Keratinocyte (primary cell): ENCODE data around the gene STK11. TPM values are rescaled to one million over a fixed set of nuclear protein-coding genes. Genes with fewer than 3 reads are reported as not detected.

Experiments
- DNase-seq: peaks from one replicate; pipeline ENCODE4 v3.0.0-alpha.2; 2011; ENCODE audit warnings: low read depth, missing footprints, low spot score
- FAIRE-seq: peaks from 2 replicates; lab custom pipeline; 2011; peaks lifted over from hg19 to GRCh38; lab: Jason Lieb, UNC
- H2AFZ ChIP-seq: 2 replicates; pipeline ENCODE4 v1.6.0; 2012; ENCODE audit warnings: low read length, control low read depth, inconsistent platforms; ENCODE audit not compliant: control insufficient read depth
- H3K27ac ChIP-seq: 2 replicates; pipeline ENCODE4 v1.5.1; 2011; ENCODE audit warnings: low read length; ENCODE audit not compliant: control insufficient read depth, insufficient read depth
- H3K27me3 ChIP-seq: 3 replicates; pipeline ENCODE4 v1.6.0; 2011; ENCODE audit warnings: low read length; ENCODE audit not compliant: control insufficient read depth, insufficient read depth; ENCODE audit errors: extremely low read depth
- H3K36me3 ChIP-seq, 2 experiments: 2 replicates in 1 of 2; 3 replicates in 1 of 2; pipeline ENCODE4 v1.5.1; 2011; ENCODE audit warnings: low read length in 2 of 2, mild to moderate bottlenecking in 1 of 2; ENCODE audit not compliant: control insufficient read depth in 2 of 2, insufficient read depth in 2 of 2; ENCODE audit errors: extremely low read depth in 1 of 2
- H3K4me1 ChIP-seq: 3 replicates; pipeline ENCODE4 v1.5.1; 2011; ENCODE audit warnings: low read length; ENCODE audit not compliant: control insufficient read depth, insufficient read depth; ENCODE audit errors: extremely low read depth
- H3K4me2 ChIP-seq: 3 replicates; pipeline ENCODE4 v1.6.0; 2011; ENCODE audit warnings: low read depth, low read length; ENCODE audit not compliant: control insufficient read depth, insufficient read depth; ENCODE audit errors: extremely low read depth
- H3K4me3 ChIP-seq, 3 experiments: fragments of 200-600 bp in 1 of 3; sonication (generic) in 1 of 3; 2 replicates in 2 of 3; 3 replicates in 1 of 3; pipeline ENCODE4 v1.5.1; 2011 to 2016; ENCODE audit warnings: low read length in 3 of 3, mild to moderate bottlenecking in 3 of 3, control low read depth in 2 of 3, inconsistent platforms in 1 of 3, low read depth in 1 of 3, mixed read lengths in 1 of 3, mixed run types in 1 of 3, moderate library complexity in 1 of 3; ENCODE audit not compliant: control insufficient read depth in 2 of 3, insufficient read depth in 2 of 3; ENCODE audit errors: extremely low read depth in 1 of 3
- H3K79me2 ChIP-seq: 2 replicates; pipeline ENCODE4 v1.6.0; 2012; ENCODE audit warnings: low read length; ENCODE audit not compliant: control insufficient read depth, insufficient read depth
- H3K9ac ChIP-seq: 3 replicates; pipeline ENCODE4 v1.6.0; 2011; ENCODE audit warnings: low read length; ENCODE audit not compliant: control insufficient read depth, insufficient read depth; ENCODE audit errors: extremely low read depth
- H3K9me1 ChIP-seq: 3 replicates; pipeline ENCODE4 v1.6.0; 2011; ENCODE audit warnings: low read length; ENCODE audit not compliant: control insufficient read depth, insufficient read depth; ENCODE audit errors: extremely low read depth
- H3K9me3 ChIP-seq: 2 replicates; pipeline ENCODE4 v1.5.1; 2012; ENCODE audit warnings: low read depth, low read length; ENCODE audit not compliant: control insufficient read depth
- H4K20me1 ChIP-seq: 3 replicates; pipeline ENCODE4 v1.6.0; 2011; ENCODE audit warnings: low read length; ENCODE audit not compliant: control insufficient read depth, insufficient read depth; ENCODE audit errors: extremely low read depth
- EZH2 ChIP-seq: IDR thresholded peaks from one replicate; pipeline ENCODE4 v1.6.1; 2012; ENCODE audit warnings: inconsistent platforms, mild to moderate bottlenecking, low read length, moderate library complexity
- dilution Hi-C: fragments of 300-500 bp; cut with MboI; formaldehyde crosslinking; loops from one replicate; pipeline ENCODE4 v1.7.0; 2020; ENCODE audit warnings: low sequenced_read_pairs; ENCODE audit not compliant: extremely low pct_ligation_motif_present
- polyA plus RNA-seq, 5 experiments: library from polyadenylated mRNA; depleted of rRNA in 3 of 5; stranded (reverse) in 3 of 5; stranded (forward) in 1 of 5; unstranded in 1 of 5; fragments of >200 nt; gene quantifications; 1 replicate in 1 of 5; 2 replicates in 3 of 5; 3 replicates in 1 of 5; pipeline versions ENCODE4 v1.2.1 to v1.2.3, GENCODE V29; 2011 to 2012; ENCODE audit warnings: missing spikeins in 2 of 5, low read depth in 1 of 5, low replicate concordance in 1 of 5
- TF ChIP-seq, protein P1 (sequence below), 3 experiments: IDR thresholded peaks in 1 of 3; conservative IDR thresholded peaks in 1 of 3; optimal IDR thresholded peaks in 1 of 3; 2 replicates in 2 of 3; 3 replicates in 1 of 3; pipeline versions ENCODE3 to v1.5.1; 2011; ENCODE audit warnings: low read length in 3 of 3, mild to moderate bottlenecking in 3 of 3, moderate library complexity in 2 of 3, control low read depth in 1 of 3, inconsistent platforms in 1 of 3; ENCODE audit not compliant: insufficient read depth in 2 of 3; ENCODE audit errors: extremely low read depth in 1 of 3

STK11 gene
- polyA plus RNA-seq, 1 donor (not counting 4 experiments of a cell fraction or from before 2014, with no cell fraction given), result 24.6 TPM

GRCh38 chr19:1172353-1173158 is 33.0 kb upstream of the STK11 start:
- H3K36me3 ChIP-seq, result peaks cover 2 to 13% of the 10 kb centered on the region in 2 experiments
- H3K9me1 ChIP-seq, result peaks cover 5% of the 10 kb centered on the region
- H2AFZ ChIP-seq, result no peak overlapping the region
- no peaks in the 10 kb centered on the region for H3K9me3 ChIP-seq
- peaks cover 66% of the 10 kb centered on the region for H3K4me1 ChIP-seq
- TF ChIP-seq, protein P1, sequence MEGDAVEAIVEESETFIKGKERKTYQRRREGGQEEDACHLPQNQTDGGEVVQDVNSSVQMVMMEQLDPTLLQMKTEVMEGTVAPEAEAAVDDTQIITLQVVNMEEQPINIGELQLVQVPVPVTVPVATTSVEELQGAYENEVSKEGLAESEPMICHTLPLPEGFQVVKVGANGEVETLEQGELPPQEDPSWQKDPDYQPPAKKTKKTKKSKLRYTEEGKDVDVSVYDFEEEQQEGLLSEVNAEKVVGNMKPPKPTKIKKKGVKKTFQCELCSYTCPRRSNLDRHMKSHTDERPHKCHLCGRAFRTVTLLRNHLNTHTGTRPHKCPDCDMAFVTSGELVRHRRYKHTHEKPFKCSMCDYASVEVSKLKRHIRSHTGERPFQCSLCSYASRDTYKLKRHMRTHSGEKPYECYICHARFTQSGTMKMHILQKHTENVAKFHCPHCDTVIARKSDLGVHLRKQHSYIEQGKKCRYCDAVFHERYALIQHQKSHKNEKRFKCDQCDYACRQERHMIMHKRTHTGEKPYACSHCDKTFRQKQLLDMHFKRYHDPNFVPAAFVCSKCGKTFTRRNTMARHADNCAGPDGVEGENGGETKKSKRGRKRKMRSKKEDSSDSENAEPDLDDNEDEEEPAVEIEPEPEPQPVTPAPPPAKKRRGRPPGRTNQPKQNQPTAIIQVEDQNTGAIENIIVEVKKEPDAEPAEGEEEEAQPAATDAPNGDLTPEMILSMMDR (optimal IDR thresholded peaks at IDR 0.05 in 1 of 3, IDR thresholded peaks at IDR 0.05 in 1 of 3, conservative IDR thresholded peaks at IDR 0.05 in 1 of 3; ENCODE audit: extremely low read depth in 1 of 3, insufficient read depth in 2 of 3, low read length in 3 of 3), result peak in 1 of 3 experiments; percentile 11
- TF ChIP-seq EZH2, result no peak
- peak overlapping the region; percentile 92 for H3K9ac ChIP-seq
- peak overlapping the region; percentile 87 to 94 (median 92) for H3K4me3 ChIP-seq
- H3K4me2 ChIP-seq, result peak overlapping the region; percentile 93
- H3K79me2 ChIP-seq, result peaks cover 62% of the 10 kb centered on the region
- FAIRE-seq, result no peak
- peak overlapping the region; percentile 82 for H3K27ac ChIP-seq
- DNase-seq, result no peak
- peaks cover 16% of the 10 kb centered on the region for H4K20me1 ChIP-seq
- dilution Hi-C loops, result no loop called here
- H3K27me3 ChIP-seq, result no peaks in the 10 kb centered on the region

- peaks cover 16% of the 10 kb centered on the region for H4K20me1 ChIP-seq
- H3K27me3 ChIP-seq, result no peaks in the 10 kb centered on the region
- H3K4me2 ChIP-seq, result peak overlapping the region; percentile 93
- no peaks in the 10 kb centered on the region for H3K9me3 ChIP-seq
- no peak overlapping the region for H2AFZ ChIP-seq
- H3K27ac ChIP-seq, result peak overlapping the region; percentile 82
- H3K9ac ChIP-seq, result peak overlapping the region; percentile 92
- FAIRE-seq (no peak), DNase-seq (no peak)
- peaks cover 2 to 10% of the 10 kb centered on the region in 2 experiments for H3K36me3 ChIP-seq
- dilution Hi-C loops, result no loop called here
- H3K79me2 ChIP-seq, result peaks cover 55% of the 10 kb centered on the region
- peak overlapping the region; percentile 87 to 94 (median 92) for H3K4me3 ChIP-seq
- H3K9me1 ChIP-seq, result peaks cover 5% of the 10 kb centered on the region
- peaks cover 65% of the 10 kb centered on the region for H3K4me1 ChIP-seq
- TF ChIP-seq EZH2, result no peak
- TF ChIP-seq, protein P1 (optimal IDR thresholded peaks at IDR 0.05 in 1 of 3, IDR thresholded peaks at IDR 0.05 in 1 of 3, conservative IDR thresholded peaks at IDR 0.05 in 1 of 3; ENCODE audit: extremely low read depth in 1 of 3, insufficient read depth in 2 of 3, low read length in 3 of 3), result no peak
Measured at GRCh38 chr19:1173159-1173844, 32.3 kb upstream of the STK11 start.
